Spleen (tissue), 11 donors: ENCODE measurements around the gene USP5. TPM values are rescaled to one million over a fixed set of nuclear protein-coding genes. Genes with fewer than 3 reads are reported as not detected.

Experiments used
- DNase-seq: peaks from one replicate; pipeline ENCODE4 v3.0.0-alpha.2; 2020
- H3K27ac ChIP-seq, 8 donors: fragments of 200-600 bp; sonication (generic) in 7 of 8; 1 replicate in 4 of 8; 2 replicates in 4 of 8; pipeline versions ENCODE4 v1.5.0 to v1.8.0; 2016 to 2021; ENCODE audit warnings: inconsistent platforms in 4 of 8, mild to moderate bottlenecking in 4 of 8, moderate library complexity in 1 of 8
- H3K27me3 ChIP-seq, 7 donors: fragments of 200-600 bp; sonication (generic) in 6 of 7; replicated peaks in 1 of 7; 1 replicate in 4 of 7; 2 replicates in 3 of 7; pipeline versions ENCODE4 v1.5.0 to v1.8.0; 2016 to 2021; ENCODE audit warnings: inconsistent platforms in 3 of 7, mild to moderate bottlenecking in 1 of 7
- H3K36me3 ChIP-seq, 6 donors: fragments of 200-600 bp; sonication (generic) in 5 of 6; 1 replicate in 4 of 6; 2 replicates in 2 of 6; pipeline versions ENCODE4 v1.5.0 to v1.8.0; 2016 to 2021; ENCODE audit warnings: inconsistent platforms in 2 of 6
- H3K4me1 ChIP-seq, 6 donors: fragments of 200-600 bp; sonication (generic) in 5 of 6; 1 replicate in 3 of 6; 2 replicates in 3 of 6; pipeline versions ENCODE4 v1.5.0 to v1.8.0; 2016 to 2021; ENCODE audit warnings: inconsistent platforms in 3 of 6
- H3K4me3 ChIP-seq, 8 donors: fragments of 200-600 bp; sonication (generic) in 7 of 8; 1 replicate in 4 of 8; 2 replicates in 4 of 8; pipeline versions ENCODE4 v1.5.0 to v1.8.0; 2016 to 2021; ENCODE audit warnings: inconsistent platforms in 4 of 8, mild to moderate bottlenecking in 4 of 8, moderate library complexity in 2 of 8
- H3K9me3 ChIP-seq, 8 donors: fragments of 200-600 bp; sonication (generic) in 7 of 8; 1 replicate in 4 of 8; 2 replicates in 4 of 8; pipeline versions ENCODE4 v1.5.0 to v1.8.0; 2016 to 2021; ENCODE audit warnings: inconsistent platforms in 4 of 8
- POLR2A ChIP-seq, 3 donors: fragments of 450-650 bp; IDR thresholded peaks; one replicate each; pipeline ENCODE4 v1.5.1; 2017; ENCODE audit warnings: antibody characterized with exemption in 3 of 3, mild to moderate bottlenecking in 1 of 3
- POLR2AphosphoS5 ChIP-seq, 3 donors: sonication (generic); formaldehyde crosslinking; IDR thresholded peaks; one replicate each; pipeline ENCODE4 v1.5.1; 2017; ENCODE audit warnings: antibody characterized with exemption in 3 of 3
- WGBS, 5 donors: extraction: QIAGEN DNeasy Blood & Tissue Kit in 3 of 5; methylation state at CpG; one replicate each; pipeline versions ENCODE4 v1.1.5 to v1.1.7; 2013 to 2018; 5-methylcytosine and 5-hydroxymethylcytosine counted together
- intact Hi-C: fragments of 100-400 bp; cut with DNase I; formaldehyde crosslinking; loops from one replicate; pipeline ENCODE4 v1.15.0; 2023; ENCODE audit warnings: low total_unique reads
- polyA plus RNA-seq, 3 donors: library from polyadenylated mRNA; stranded (reverse); fragments of 200-250 nt; gene quantifications; one replicate each; pipeline ENCODE4 v1.2.1, GENCODE V29; 2013
- total RNA-seq, 7 donors: library from RNA; depleted of rRNA in 3 of 7; stranded (reverse); fragments of >200 nt in 3 of 7; fragmentation: NEBNext Ultra II Directional in 4 of 7; extraction: Animal tissue kit (Norgen Biotek cat#: 25700) in 4 of 7; gene quantifications; one replicate each; pipeline versions ENCODE4 v1.1.0 to v1.2.1, GENCODE V29; 2016 to 2021
- TF ChIP-seq, protein P1 (sequence below), 11 experiments: fragments of 200-600 bp in 7 of 11; fragments of 450-650 bp in 4 of 11; sonication (generic) in 4 of 11; IDR thresholded peaks in 8 of 11; conservative IDR thresholded peaks in 3 of 11; 1 replicate in 7 of 11; 2 replicates in 4 of 11; pipeline versions ENCODE4 v1.4.0 to v1.8.0; 2016 to 2021; ENCODE audit warnings: antibody characterized with exemption in 11 of 11, inconsistent platforms in 4 of 11, mild to moderate bottlenecking in 1 of 11
- donor health status: healthy with polysubstance abuse.
- donor health status: DM: no; HTN: no; CAD: no; lungs with moderate emphysema.
- donor health status: DM: no; HTN: no; CAD: no.
- donor health status: Bipolar disorder and iron deficiency.
- donor health status: healthy.
- donor health status: DM: no; HTN: no; CAD: no.
- donor health status: DM: yes; HTN: yes; CAD: no.

USP5 gene
- total and polyA plus RNA-seq, 10 donors = 23.1 to 62.4 (median 40.8) TPM

GRCh38 chr12:6836851-6837250 lies 15.1 kb upstream of the USP5 start:
- no peak overlapping the region for H3K4me3 ChIP-seq
- no peak overlapping the region for H3K27ac ChIP-seq
- TF ChIP-seq POLR2A (IDR thresholded peaks at IDR 0.05) (no peak), POLR2AphosphoS5 (IDR thresholded peaks at IDR 0.05) (no peak)
- TF ChIP-seq, protein P1, sequence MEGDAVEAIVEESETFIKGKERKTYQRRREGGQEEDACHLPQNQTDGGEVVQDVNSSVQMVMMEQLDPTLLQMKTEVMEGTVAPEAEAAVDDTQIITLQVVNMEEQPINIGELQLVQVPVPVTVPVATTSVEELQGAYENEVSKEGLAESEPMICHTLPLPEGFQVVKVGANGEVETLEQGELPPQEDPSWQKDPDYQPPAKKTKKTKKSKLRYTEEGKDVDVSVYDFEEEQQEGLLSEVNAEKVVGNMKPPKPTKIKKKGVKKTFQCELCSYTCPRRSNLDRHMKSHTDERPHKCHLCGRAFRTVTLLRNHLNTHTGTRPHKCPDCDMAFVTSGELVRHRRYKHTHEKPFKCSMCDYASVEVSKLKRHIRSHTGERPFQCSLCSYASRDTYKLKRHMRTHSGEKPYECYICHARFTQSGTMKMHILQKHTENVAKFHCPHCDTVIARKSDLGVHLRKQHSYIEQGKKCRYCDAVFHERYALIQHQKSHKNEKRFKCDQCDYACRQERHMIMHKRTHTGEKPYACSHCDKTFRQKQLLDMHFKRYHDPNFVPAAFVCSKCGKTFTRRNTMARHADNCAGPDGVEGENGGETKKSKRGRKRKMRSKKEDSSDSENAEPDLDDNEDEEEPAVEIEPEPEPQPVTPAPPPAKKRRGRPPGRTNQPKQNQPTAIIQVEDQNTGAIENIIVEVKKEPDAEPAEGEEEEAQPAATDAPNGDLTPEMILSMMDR (IDR thresholded peaks at IDR 0.05 in 8 of 11, conservative IDR thresholded peaks at IDR 0.05 in 3 of 11) = no peak
- H3K4me1 ChIP-seq = peaks cover 0 to 29% (median 10%) of the 10 kb centered on the region in 6 donors
- intact Hi-C loops = no loop called here
- 85 to 95% (median 89%) methylated on average over 10 to 16 of the region's 16 CpGs for WGBS, 5 donors
- peaks cover 0 to 13% (median 0%) of the 10 kb centered on the region in 6 donors for H3K36me3 ChIP-seq
- DNase-seq = no peak
- H3K27me3 ChIP-seq = no peaks in the 10 kb centered on the region
- no peaks in the 10 kb centered on the region for H3K9me3 ChIP-seq

- 87 to 96% (median 92%) methylated on average over 24 to 26 of the region's 26 CpGs for WGBS, 5 donors
- Histone ChIP-seq H3K27me3 (no peaks in the 10 kb centered on the region), H3K4me3 (no peak overlapping the region), H3K27ac (no peak overlapping the region), H3K9me3 (no peaks in the 10 kb centered on the region), H3K4me1 (peaks cover 0 to 23% (median 7%) of the 10 kb centered on the region in 6 donors), H3K36me3 (peaks cover 0 to 13% (median 0%) of the 10 kb centered on the region in 6 donors)
- intact Hi-C loops = no loop called here
- no peak for DNase-seq
- TF ChIP-seq, protein P1 (IDR thresholded peaks at IDR 0.05 in 8 of 11, conservative IDR thresholded peaks at IDR 0.05 in 3 of 11) = no peak
- TF ChIP-seq POLR2A (IDR thresholded peaks at IDR 0.05) (no peak), POLR2AphosphoS5 (IDR thresholded peaks at IDR 0.05) (no peak)
Measured at GRCh38 chr12:6837370-6838060, 14.4 kb upstream of the USP5 start.

DNA sequence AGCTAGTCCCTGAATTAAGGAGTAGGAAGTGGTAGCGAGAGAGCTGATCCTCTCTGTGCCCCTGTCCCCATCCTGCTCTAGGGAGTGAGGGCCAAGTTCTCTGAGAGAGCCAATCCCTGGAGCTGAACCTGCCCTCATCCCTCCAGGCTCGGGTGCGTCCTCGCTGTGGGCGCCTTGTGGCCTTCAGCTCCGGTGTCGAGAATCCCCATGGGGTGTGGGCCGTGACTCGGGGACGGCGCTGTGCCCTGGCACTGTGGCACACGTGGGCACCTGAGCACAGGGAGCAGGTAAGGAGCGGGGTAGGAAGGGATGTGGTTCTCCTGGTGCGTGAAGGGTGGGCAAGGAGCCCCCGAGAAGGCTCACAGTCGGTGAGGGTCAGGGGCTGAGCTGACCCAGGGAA lies 13.1 kb upstream of the USP5 start:
- Histone ChIP-seq H3K4me3 (no peak overlapping the region), H3K27me3 (peaks cover 0 to 7% (median 0%) of the 10 kb centered on the region in 7 donors), H3K4me1 (peaks cover 0 to 22% (median 7%) of the 10 kb centered on the region in 6 donors), H3K9me3 (no peaks in the 10 kb centered on the region), H3K36me3 (peaks cover 0 to 11% (median 0%) of the 10 kb centered on the region in 6 donors), H3K27ac (no peak overlapping the region)
- TF ChIP-seq POLR2AphosphoS5 (IDR thresholded peaks at IDR 0.05) (no peak), POLR2A (IDR thresholded peaks at IDR 0.05) (no peak)
- TF ChIP-seq, protein P1 (IDR thresholded peaks at IDR 0.05 in 8 of 11, conservative IDR thresholded peaks at IDR 0.05 in 3 of 11) = no peak
- no peak for DNase-seq
- WGBS, 5 donors = 84 to 95% (median 92%) methylated on average over 10 to 16 of the region's 16 CpGs
- intact Hi-C loops = no loop called here

- H3K4me3 ChIP-seq = no peak overlapping the region
- H3K4me1 ChIP-seq = peaks cover 0 to 22% (median 7%) of the 10 kb centered on the region in 6 donors
- H3K27ac ChIP-seq = peak overlapping the region in 4 of 8 donors; percentile 14 to 67 (median 50)
- peaks cover 0 to 7% (median 0%) of the 10 kb centered on the region in 7 donors for H3K27me3 ChIP-seq
- no peaks in the 10 kb centered on the region for H3K9me3 ChIP-seq
- TF ChIP-seq POLR2AphosphoS5 (IDR thresholded peaks at IDR 0.05) (peak in 1 of 3 donors; percentile 37), POLR2A (IDR thresholded peaks at IDR 0.05) (no peak)
- intact Hi-C loops = no loop called here
- 74 to 87% (median 81%) methylated on average over 6 to 10 of the region's 10 CpGs for WGBS, 5 donors
- peak; percentile 86 for DNase-seq
- peaks cover 0 to 10% (median 0%) of the 10 kb centered on the region in 6 donors for H3K36me3 ChIP-seq
Measured at GRCh38 chr12:6839482-6840201, 12.3 kb upstream of the USP5 start.
